Hepatocyte (in vitro differentiated cells): Measurements from ENCODE around the gene ARF3. TPM values are rescaled to one million over a fixed set of nuclear protein-coding genes. Genes with fewer than 3 reads are reported as not detected.
A peak's percentile ranks its signal among the peaks of the same experiment; 100 is the strongest.

Experiments used
- DNase-seq: peaks from one replicate; pipeline ENCODE4 v3.0.0-alpha.2; 2016; ENCODE audit warnings: low spot score
- H2AFZ ChIP-seq: fragments of 200-600 bp; sonication (generic); 2 replicates; pipeline ENCODE4 v1.6.0; 2016; ENCODE audit warnings: antibody characterized with exemption, mild to moderate bottlenecking
- H3K27ac ChIP-seq: fragments of 200-600 bp; sonication (generic); 2 replicates; pipeline ENCODE4 v1.5.1; 2016; ENCODE audit warnings: mild to moderate bottlenecking
- H3K27me3 ChIP-seq: fragments of 200-600 bp; sonication (generic); 2 replicates; pipeline ENCODE4 v1.6.1; 2016
- H3K36me3 ChIP-seq: fragments of 200-600 bp; sonication (generic); replicated peaks from 2 replicates; pipeline ENCODE4 v1.5.1; 2016; ENCODE audit warnings: low read depth; ENCODE audit not compliant: insufficient read depth
- H3K4me1 ChIP-seq: fragments of 200-600 bp; sonication (generic); 2 replicates; pipeline ENCODE4 v1.5.1; 2016; ENCODE audit warnings: mild to moderate bottlenecking, moderate library complexity; ENCODE audit not compliant: insufficient read depth
- H3K4me2 ChIP-seq: fragments of 200-600 bp; sonication (generic); 2 replicates; pipeline ENCODE4 v1.6.0; 2016
- H3K4me3 ChIP-seq: fragments of 200-600 bp; sonication (generic); 2 replicates; pipeline ENCODE4 v1.5.1; 2016; ENCODE audit warnings: mild to moderate bottlenecking
- H3K79me2 ChIP-seq: fragments of 200-600 bp; sonication (generic); 2 replicates; pipeline ENCODE4 v1.6.0; 2017; ENCODE audit warnings: mild to moderate bottlenecking
- H3K9me2 ChIP-seq: fragments of 200-600 bp; sonication (generic); replicated peaks from 2 replicates; pipeline ENCODE4 v1.6.0; 2017; ENCODE audit warnings: mild to moderate bottlenecking; ENCODE audit not compliant: insufficient read depth
- H3K9me3 ChIP-seq: fragments of 200-600 bp; sonication (generic); 2 replicates; pipeline ENCODE4 v1.5.1; 2016; ENCODE audit warnings: low read depth, mild to moderate bottlenecking
- H4K20me1 ChIP-seq: fragments of 200-600 bp; sonication (generic); 2 replicates; pipeline ENCODE4 v1.6.0; 2016; ENCODE audit warnings: mild to moderate bottlenecking; ENCODE audit not compliant: insufficient read depth, poor library complexity, severe bottlenecking
- EZH2 ChIP-seq: fragments of 200-600 bp; sonication (generic); IDR thresholded peaks from 2 replicates; pipeline ENCODE4 v1.6.1; 2016; ENCODE audit warnings: antibody characterized with exemption, mild to moderate bottlenecking, borderline replicate concordance
- EZH2phosphoT487 ChIP-seq: fragments of 200-600 bp; sonication (generic); IDR thresholded peaks from one replicate; pipeline ENCODE4 v1.6.1; 2018; ENCODE audit warnings: antibody characterized with exemption, mild to moderate bottlenecking, low read depth, moderate library complexity; ENCODE audit not compliant: unreplicated experiment, severe bottlenecking
- WGBS: methylation state at CpG from one replicate; pipeline ENCODE4 v1.1.6; 2016; ENCODE audit warnings: low lambda C conversion rate; ENCODE audit errors: missing lambda C conversion rate; 5-methylcytosine and 5-hydroxymethylcytosine counted together
- polyA plus RNA-seq: library from polyadenylated mRNA; unstranded; fragments of >200 nt; fragmentation: Nextera tagmentation; extraction: Ambion mirVana; gene quantifications from 2 replicates; pipeline ENCODE4 v1.2.1, GENCODE V29; 2016
- total RNA-seq: library from RNA; depleted of rRNA; stranded (reverse); fragments of >200 nt; gene quantifications from 2 replicates; pipeline ENCODE4 v1.2.3, GENCODE V29; 2014
- TF ChIP-seq, protein P1 (sequence below): fragments of 200-600 bp; sonication (generic); IDR thresholded peaks from 2 replicates; pipeline ENCODE4 v1.5.1; 2016; ENCODE audit warnings: antibody characterized with exemption, mild to moderate bottlenecking; ENCODE audit not compliant: poor library complexity

The ARF3 gene
- total and polyA plus RNA-seq, 2 experiments from 2014 or later: 57.6 to 71.3 TPM

DNA sequence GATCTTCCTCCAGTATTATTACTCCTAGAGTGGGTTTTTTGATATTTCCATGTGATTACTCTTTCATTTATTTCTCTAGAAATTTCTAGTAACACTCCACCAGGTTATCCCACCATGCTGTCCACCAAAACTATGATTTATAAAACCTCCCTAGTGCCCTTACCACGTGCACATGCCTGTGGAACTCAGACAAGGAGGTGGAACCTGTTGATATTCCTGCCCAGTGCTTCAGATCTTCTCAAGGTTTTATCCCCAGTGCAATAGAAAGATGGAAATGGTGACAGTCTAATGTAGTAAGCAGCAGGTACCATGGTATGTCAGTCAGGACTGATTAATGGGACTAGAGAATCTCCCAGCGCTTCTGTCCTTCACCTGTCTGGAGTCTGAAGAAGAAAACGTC lies 3.5 kb upstream of the ARF3 start:
- H2AFZ ChIP-seq: no peak overlapping the region

DNA sequence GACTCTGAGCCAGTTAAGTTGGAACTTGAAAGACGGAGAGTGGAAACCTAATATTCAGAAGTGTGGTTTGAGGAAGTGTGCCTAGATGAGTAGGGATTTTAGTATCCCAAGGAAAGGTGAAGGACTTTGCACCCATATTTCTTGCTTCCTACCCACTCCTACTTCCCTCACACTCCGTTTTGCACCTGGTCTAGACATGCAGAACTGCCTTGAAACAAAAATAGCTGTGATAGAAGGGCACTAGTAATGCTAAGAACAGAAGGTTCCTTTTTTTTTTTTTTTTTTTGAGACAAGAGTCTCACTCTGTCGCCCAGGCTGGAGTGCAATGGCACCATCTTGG lies 732 bp upstream of the ARF3 start:
- 51% methylated on average over 3 of the region's 3 CpGs for WGBS
- peaks cover 31% of the 10 kb centered on the region for H3K79me2 ChIP-seq

More for the DNA sequence above, 3.5 kb upstream of the ARF3 start:
- 82% methylated on average over 3 of the region's 3 CpGs for WGBS
- H3K4me1 ChIP-seq: peaks cover 8% of the 10 kb centered on the region
- H3K4me2 ChIP-seq: no peak overlapping the region
- H3K9me3 ChIP-seq: no peaks in the 10 kb centered on the region
- H3K27ac ChIP-seq: no peak overlapping the region
- H3K4me3 ChIP-seq: no peak overlapping the region
- H3K9me2 ChIP-seq: no peaks in the 10 kb centered on the region
- peaks cover 3% of the 10 kb centered on the region for H3K79me2 ChIP-seq
- DNase-seq: no peak
- TF ChIP-seq EZH2phosphoT487: no peak
- no peak for TF ChIP-seq EZH2
- TF ChIP-seq, protein P1, sequence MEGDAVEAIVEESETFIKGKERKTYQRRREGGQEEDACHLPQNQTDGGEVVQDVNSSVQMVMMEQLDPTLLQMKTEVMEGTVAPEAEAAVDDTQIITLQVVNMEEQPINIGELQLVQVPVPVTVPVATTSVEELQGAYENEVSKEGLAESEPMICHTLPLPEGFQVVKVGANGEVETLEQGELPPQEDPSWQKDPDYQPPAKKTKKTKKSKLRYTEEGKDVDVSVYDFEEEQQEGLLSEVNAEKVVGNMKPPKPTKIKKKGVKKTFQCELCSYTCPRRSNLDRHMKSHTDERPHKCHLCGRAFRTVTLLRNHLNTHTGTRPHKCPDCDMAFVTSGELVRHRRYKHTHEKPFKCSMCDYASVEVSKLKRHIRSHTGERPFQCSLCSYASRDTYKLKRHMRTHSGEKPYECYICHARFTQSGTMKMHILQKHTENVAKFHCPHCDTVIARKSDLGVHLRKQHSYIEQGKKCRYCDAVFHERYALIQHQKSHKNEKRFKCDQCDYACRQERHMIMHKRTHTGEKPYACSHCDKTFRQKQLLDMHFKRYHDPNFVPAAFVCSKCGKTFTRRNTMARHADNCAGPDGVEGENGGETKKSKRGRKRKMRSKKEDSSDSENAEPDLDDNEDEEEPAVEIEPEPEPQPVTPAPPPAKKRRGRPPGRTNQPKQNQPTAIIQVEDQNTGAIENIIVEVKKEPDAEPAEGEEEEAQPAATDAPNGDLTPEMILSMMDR: no peak
- no peaks in the 10 kb centered on the region for H3K36me3 ChIP-seq
- H4K20me1 ChIP-seq: peaks cover 3% of the 10 kb centered on the region
- no peaks in the 10 kb centered on the region for H3K27me3 ChIP-seq

DNA sequence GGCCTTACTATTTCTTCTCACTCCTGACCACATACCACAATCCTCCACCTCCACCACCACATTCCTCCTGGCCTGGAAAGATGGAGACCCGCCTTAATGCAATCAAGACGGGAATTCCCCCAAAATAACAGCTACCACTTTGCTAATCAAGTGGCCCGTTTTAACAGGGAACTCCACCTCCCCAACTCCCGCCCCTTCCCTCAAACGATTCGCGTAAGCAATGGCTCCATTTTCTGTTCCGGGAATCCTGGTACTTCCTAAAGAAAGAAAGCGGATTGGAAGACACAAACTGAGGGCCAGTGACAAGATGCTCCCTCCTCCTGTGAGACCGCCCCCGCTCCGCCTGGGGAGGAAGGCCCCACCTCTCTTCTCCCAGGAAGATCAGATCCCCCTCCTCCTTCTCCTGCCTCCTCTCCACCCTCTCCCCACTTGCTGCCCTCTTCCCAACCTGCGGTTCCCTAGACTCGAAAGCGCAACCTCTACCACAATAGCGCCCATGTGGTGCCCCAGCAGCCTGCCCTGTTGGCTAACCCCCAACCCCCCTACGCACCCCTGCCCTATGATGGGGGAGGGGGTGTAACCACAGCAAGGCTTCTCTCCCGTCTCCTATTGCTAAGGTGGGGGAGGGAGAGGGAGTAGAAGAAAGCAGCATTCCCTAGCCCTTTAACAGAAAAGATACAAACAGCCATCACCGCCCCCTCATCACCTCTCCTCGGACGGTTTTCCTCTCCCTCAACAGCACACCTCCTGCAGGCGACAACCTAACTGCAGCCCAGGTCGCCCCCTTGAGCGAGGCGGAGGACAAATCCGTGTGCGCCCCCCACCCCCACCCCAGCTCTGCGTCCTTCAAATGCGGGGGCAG lies 777 bp downstream of the ARF3 start:
- no peaks in the 10 kb centered on the region for H3K9me3 ChIP-seq
- TF ChIP-seq EZH2phosphoT487: no peak
- no peak for TF ChIP-seq EZH2
- TF ChIP-seq, protein P1: peak; percentile 17
- H3K9me2 ChIP-seq: no peaks in the 10 kb centered on the region
- H3K79me2 ChIP-seq: peaks cover 47% of the 10 kb centered on the region
- peaks cover 16% of the 10 kb centered on the region for H3K4me1 ChIP-seq
- H3K27me3 ChIP-seq: no peaks in the 10 kb centered on the region
- WGBS: under 1% methylated on average over 24 of the region's 29 CpGs
- peak overlapping the region; percentile 93 for H3K27ac ChIP-seq
- peak overlapping the region; percentile 66 for H2AFZ ChIP-seq
- H3K4me3 ChIP-seq: peak overlapping the region; percentile 95
- H4K20me1 ChIP-seq: peaks cover 32% of the 10 kb centered on the region
- H3K4me2 ChIP-seq: peak overlapping the region; percentile 78
- H3K36me3 ChIP-seq: no peaks in the 10 kb centered on the region
- peak; percentile 95 for DNase-seq

More for the DNA sequence above, 732 bp upstream of the ARF3 start:
- Histone ChIP-seq H2AFZ (peak overlapping the region; percentile 98), H3K4me3 (peak overlapping the region; percentile 95), H3K36me3 (no peaks in the 10 kb centered on the region), H3K4me1 (peaks cover 16% of the 10 kb centered on the region), H3K27ac (peak overlapping the region; percentile 72), H3K27me3 (no peaks in the 10 kb centered on the region), H3K9me3 (no peaks in the 10 kb centered on the region), H3K4me2 (peak overlapping the region; percentile 78), H4K20me1 (peaks cover 21% of the 10 kb centered on the region), H3K9me2 (no peaks in the 10 kb centered on the region)
- no peak for DNase-seq
- TF ChIP-seq, protein P1: no peak
- TF ChIP-seq EZH2 (no peak), EZH2phosphoT487 (no peak)
